GM12878 (cell line): ENCODE data around the gene PRR35. TPM values are rescaled to one million over a fixed set of nuclear protein-coding genes. Genes with fewer than 3 reads are reported as not detected.
A peak's percentile ranks its signal among the peaks of the same experiment; 100 is the strongest.

Experiments
- DPF2 ChIP-seq: fragments of 450-650 bp; IDR thresholded peaks from 2 replicates; pipeline ENCODE4 v1.6.1; 2017; ENCODE audit warnings: mild to moderate bottlenecking
- polyA plus RNA-seq, 11 experiments: library from polyadenylated mRNA; depleted of rRNA in 4 of 11; unstranded in 6 of 11; stranded (reverse) in 5 of 11; fragments of >200 nt; fragmentation: Nextera tagmentation in 4 of 11; fragmentation: Illumina TruSeq in 1 of 11; extraction: Ambion mirVana in 4 of 11; extraction: Trizol in 1 of 11; gene quantifications; 1 replicate in 1 of 11; 2 replicates in 10 of 11; pipeline versions ENCODE4 v1.2.1 to v1.2.3, GENCODE V29; 2011 to 2016; ENCODE audit warnings: inconsistent platforms in 2 of 11, missing spikeins in 2 of 11, low read depth in 1 of 11
- total RNA-seq, 4 experiments: library from RNA; depleted of rRNA in 3 of 4; stranded (reverse); fragments of >200 nt in 3 of 4; fragmentation: Illumina TruSeq in 1 of 4; extraction: Trizol in 1 of 4; gene quantifications; 2 replicates each; pipeline versions ENCODE4 v1.2.1 to v1.2.3, GENCODE V29; 2013 to 2021
- TF ChIP-seq, protein P1 (sequence below): IDR thresholded peaks from 2 replicates; pipeline ENCODE4 v1.6.1; 2012; ENCODE audit warnings: improper control_type of control experiment, low read depth, low read length; ENCODE audit not compliant: insufficient replicate concordance
- TF ChIP-seq, protein P2 (sequence below): fragments of 450-650 bp; formaldehyde crosslinking; IDR thresholded peaks from 2 replicates; pipeline ENCODE4 v1.5.0; 2022; ENCODE audit warnings: mild to moderate bottlenecking, missing genetic modification characterization

The PRR35 gene
- total and polyA plus RNA-seq, 10 of the 15 experiments (the other 5 are each of a cell fraction or from before 2014, with no cell fraction given) = not detected

DNA sequence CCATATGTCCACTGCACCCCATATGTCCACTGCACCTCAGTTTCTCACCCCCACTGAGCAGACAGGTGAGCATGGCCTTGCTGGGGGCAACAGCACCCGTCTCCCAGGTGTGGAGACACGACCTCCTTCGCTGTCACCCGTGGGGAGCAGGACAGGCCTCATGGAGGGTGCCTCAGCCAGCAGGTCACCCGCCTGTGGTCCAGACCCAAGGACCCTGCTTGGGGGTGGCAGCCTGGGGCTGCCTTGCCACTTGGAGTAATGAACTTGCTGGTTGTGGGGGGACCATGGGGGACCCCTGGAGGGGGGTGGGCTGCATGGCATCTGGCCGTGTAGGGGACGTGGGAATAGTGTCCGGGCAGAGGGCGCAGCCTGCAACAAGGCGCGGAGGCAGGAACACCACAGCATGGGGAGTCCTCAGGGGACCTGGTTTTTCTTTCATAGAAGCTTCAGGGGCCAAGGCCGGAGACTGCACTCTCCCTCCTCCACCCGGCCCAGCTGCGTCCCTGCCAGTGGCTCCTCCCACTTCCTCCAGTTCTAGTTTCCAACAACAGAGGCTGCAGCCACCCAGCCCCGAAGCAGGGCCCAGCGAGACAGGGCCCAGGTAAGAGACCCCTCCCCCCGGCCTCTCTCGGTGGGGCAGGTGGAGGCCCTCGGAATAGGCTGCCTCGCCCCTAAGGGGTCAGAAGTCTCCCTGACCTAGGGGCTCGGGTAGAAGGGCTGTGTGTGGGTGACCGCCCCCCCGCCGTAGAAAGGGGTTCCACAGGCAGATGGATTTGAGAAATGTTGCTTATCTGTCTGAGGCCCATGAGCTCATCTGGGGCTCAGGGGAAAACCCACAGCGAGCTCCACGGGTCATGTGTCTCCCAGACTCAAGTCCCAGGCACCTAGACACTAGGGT is 6.5 kb downstream of the PRR35 start, which contains the start of gene NHLRC4 (continued):
- TF ChIP-seq DPF2 = 0 out of 2 replicates have a peak, but pooled peaks have one; percentile 18
- TF ChIP-seq, protein P1, sequence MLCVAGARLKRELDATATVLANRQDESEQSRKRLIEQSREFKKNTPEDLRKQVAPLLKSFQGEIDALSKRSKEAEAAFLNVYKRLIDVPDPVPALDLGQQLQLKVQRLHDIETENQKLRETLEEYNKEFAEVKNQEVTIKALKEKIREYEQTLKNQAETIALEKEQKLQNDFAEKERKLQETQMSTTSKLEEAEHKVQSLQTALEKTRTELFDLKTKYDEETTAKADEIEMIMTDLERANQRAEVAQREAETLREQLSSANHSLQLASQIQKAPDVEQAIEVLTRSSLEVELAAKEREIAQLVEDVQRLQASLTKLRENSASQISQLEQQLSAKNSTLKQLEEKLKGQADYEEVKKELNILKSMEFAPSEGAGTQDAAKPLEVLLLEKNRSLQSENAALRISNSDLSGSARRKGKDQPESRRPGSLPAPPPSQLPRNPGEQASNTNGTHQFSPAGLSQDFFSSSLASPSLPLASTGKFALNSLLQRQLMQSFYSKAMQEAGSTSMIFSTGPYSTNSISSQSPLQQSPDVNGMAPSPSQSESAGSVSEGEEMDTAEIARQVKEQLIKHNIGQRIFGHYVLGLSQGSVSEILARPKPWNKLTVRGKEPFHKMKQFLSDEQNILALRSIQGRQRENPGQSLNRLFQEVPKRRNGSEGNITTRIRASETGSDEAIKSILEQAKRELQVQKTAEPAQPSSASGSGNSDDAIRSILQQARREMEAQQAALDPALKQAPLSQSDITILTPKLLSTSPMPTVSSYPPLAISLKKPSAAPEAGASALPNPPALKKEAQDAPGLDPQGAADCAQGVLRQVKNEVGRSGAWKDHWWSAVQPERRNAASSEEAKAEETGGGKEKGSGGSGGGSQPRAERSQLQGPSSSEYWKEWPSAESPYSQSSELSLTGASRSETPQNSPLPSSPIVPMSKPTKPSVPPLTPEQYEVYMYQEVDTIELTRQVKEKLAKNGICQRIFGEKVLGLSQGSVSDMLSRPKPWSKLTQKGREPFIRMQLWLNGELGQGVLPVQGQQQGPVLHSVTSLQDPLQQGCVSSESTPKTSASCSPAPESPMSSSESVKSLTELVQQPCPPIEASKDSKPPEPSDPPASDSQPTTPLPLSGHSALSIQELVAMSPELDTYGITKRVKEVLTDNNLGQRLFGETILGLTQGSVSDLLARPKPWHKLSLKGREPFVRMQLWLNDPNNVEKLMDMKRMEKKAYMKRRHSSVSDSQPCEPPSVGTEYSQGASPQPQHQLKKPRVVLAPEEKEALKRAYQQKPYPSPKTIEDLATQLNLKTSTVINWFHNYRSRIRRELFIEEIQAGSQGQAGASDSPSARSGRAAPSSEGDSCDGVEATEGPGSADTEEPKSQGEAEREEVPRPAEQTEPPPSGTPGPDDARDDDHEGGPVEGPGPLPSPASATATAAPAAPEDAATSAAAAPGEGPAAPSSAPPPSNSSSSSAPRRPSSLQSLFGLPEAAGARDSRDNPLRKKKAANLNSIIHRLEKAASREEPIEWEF = no peak
- TF ChIP-seq, protein P2, sequence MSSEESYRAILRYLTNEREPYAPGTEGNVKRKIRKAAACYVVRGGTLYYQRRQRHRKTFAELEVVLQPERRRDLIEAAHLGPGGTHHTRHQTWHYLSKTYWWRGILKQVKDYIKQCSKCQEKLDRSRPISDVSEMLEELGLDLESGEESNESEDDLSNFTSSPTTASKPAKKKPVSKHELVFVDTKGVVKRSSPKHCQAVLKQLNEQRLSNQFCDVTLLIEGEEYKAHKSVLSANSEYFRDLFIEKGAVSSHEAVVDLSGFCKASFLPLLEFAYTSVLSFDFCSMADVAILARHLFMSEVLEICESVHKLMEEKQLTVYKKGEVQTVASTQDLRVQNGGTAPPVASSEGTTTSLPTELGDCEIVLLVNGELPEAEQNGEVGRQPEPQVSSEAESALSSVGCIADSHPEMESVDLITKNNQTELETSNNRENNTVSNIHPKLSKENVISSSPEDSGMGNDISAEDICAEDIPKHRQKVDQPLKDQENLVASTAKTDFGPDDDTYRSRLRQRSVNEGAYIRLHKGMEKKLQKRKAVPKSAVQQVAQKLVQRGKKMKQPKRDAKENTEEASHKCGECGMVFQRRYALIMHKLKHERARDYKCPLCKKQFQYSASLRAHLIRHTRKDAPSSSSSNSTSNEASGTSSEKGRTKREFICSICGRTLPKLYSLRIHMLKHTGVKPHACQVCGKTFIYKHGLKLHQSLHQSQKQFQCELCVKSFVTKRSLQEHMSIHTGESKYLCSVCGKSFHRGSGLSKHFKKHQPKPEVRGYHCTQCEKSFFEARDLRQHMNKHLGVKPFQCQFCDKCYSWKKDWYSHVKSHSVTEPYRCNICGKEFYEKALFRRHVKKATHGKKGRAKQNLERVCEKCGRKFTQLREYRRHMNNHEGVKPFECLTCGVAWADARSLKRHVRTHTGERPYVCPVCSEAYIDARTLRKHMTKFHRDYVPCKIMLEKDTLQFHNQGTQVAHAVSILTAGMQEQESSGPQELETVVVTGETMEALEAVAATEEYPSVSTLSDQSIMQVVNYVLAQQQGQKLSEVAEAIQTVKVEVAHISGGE (CRISPR knock-in tag) = no peak
